Measurements from ENCODE around the gene LRRC8C. TPM values are rescaled to one million over a fixed set of nuclear protein-coding genes. Genes with fewer than 3 reads are reported as not detected.

Gene LRRC8C

GRCh38 chr1:89762779-89763648 is 130.1 kb downstream of the LRRC8C start:
- Histone ChIP-seq H3K4me2 (ENCODE audit: low read length) (peak overlapping the region; percentile 100), H3K27me3 (ENCODE audit: control insufficient read depth, insufficient read depth, low read length) (no peaks in the 10 kb centered on the region)

GRCh38 chr1:89763649-89763986 is 130.7 kb downstream of the LRRC8C start:
- H3K36me3 ChIP-seq (ENCODE audit: insufficient read depth, low read length): no peaks in the 10 kb centered on the region
- H3K4me1 ChIP-seq (ENCODE audit: control insufficient read depth, insufficient read depth, low read length): peaks cover 11% of the 10 kb centered on the region
- peak overlapping the region; percentile 100 for H3K4me2 ChIP-seq (ENCODE audit: low read length)
- no peaks in the 10 kb centered on the region for H3K27me3 ChIP-seq (ENCODE audit: control insufficient read depth, insufficient read depth, low read length)
- no peak overlapping the region for H3K9ac ChIP-seq (ENCODE audit: low read depth, low read length)
- H3K4me3 ChIP-seq (ENCODE audit: low read length): peak overlapping the region; percentile 82
- H3K9me3 ChIP-seq (replicated peaks; ENCODE audit: low read length): no peaks in the 10 kb centered on the region

More at GRCh38 chr1:89762779-89763648, 130.1 kb downstream of the LRRC8C start:
- no peaks in the 10 kb centered on the region for H3K36me3 ChIP-seq (ENCODE audit: insufficient read depth, low read length)
- H3K4me1 ChIP-seq (ENCODE audit: control insufficient read depth, insufficient read depth, low read length): peaks cover 11% of the 10 kb centered on the region
- H3K9ac ChIP-seq (ENCODE audit: low read depth, low read length): peak overlapping the region; percentile 49
- no peaks in the 10 kb centered on the region for H3K9me3 ChIP-seq (replicated peaks; ENCODE audit: low read length)
- H3K4me3 ChIP-seq (ENCODE audit: low read length): peak overlapping the region; percentile 82

GRCh38 chr1:89765774-89766173 is 132.9 kb downstream of the LRRC8C start:
- no peak overlapping the region for H3K4me3 ChIP-seq (ENCODE audit: low read length)
- H3K9me3 ChIP-seq (replicated peaks; ENCODE audit: low read length): no peaks in the 10 kb centered on the region
- no peak overlapping the region for H3K9ac ChIP-seq (ENCODE audit: low read depth, low read length)
- no peaks in the 10 kb centered on the region for H3K36me3 ChIP-seq (ENCODE audit: insufficient read depth, low read length)
- H3K4me2 ChIP-seq (ENCODE audit: low read length): no peak overlapping the region
- H3K27me3 ChIP-seq (ENCODE audit: control insufficient read depth, insufficient read depth, low read length): peaks cover 4% of the 10 kb centered on the region
- peaks cover 11% of the 10 kb centered on the region for H3K4me1 ChIP-seq (ENCODE audit: control insufficient read depth, insufficient read depth, low read length)

GRCh38 chr1:89767618-89768017 is 134.7 kb downstream of the LRRC8C start:
- H3K27me3 ChIP-seq (ENCODE audit: control insufficient read depth, insufficient read depth, low read length): peaks cover 11% of the 10 kb centered on the region
- no peak overlapping the region for H3K9ac ChIP-seq (ENCODE audit: low read depth, low read length)
- H3K4me3 ChIP-seq (ENCODE audit: low read length): no peak overlapping the region
- no peaks in the 10 kb centered on the region for H3K9me3 ChIP-seq (replicated peaks; ENCODE audit: low read length)
- peaks cover 5% of the 10 kb centered on the region for H3K4me1 ChIP-seq (ENCODE audit: control insufficient read depth, insufficient read depth, low read length)
- H3K36me3 ChIP-seq (ENCODE audit: insufficient read depth, low read length): no peaks in the 10 kb centered on the region
- no peak overlapping the region for H3K4me2 ChIP-seq (ENCODE audit: low read length)

Small RNAs within 50 kb of the gene (small RNA-seq; reads per million reads assigned to genes)
- not detected for gene AC093423.1
